Stimulated activated CD4-positive, alpha-beta T cell treated with anti-CD3 and anti-CD28 coated beads, Interleukin-4, amount 100 ng/mL, for 24 hours (primary cell): Measurements from ENCODE around the gene RNU6-1.

Experiments used
- DNase-seq: peaks from one replicate; pipeline ENCODE4 v3.0.0-alpha.2; 2020

The RNU6-1 gene

GRCh38 chr15:67819636-67820035 is 20.2 kb downstream of the RNU6-1 start:
- no peak for DNase-seq

GRCh38 chr15:67818464-67818863 is 21.4 kb downstream of the RNU6-1 start:
- no peak for DNase-seq

- no peak for DNase-seq
Measured at GRCh38 chr15:67816668-67817067, 23.2 kb downstream of the RNU6-1 start.

DNA sequence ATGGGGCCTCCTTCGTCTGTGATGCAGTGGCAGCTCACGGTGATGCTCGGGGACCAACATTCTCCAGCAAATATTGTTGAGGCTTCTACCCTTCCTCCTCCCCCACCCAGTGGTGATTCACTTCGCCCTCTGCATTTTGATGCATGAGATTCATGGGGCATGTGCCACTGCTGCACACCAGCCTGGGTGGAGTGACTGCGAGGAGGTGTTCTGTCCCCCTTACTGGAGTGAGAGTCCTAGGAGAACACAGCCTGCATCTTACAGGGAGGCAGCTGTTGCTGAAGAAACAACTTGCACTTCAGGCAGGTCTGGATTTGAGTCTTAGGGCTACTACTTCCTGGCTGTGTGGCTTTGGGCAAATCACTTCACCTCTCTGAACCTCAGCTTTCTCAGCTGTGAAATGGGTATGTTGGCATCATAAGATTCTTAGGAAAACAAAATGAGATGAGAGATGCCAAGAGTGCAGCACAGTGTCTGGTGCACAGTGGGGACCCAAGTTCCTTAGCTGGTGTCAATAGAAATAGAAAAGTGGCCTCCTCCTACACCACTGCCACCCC is 24.7 kb downstream of the RNU6-1 start:
- DNase-seq: no peak

DNA sequence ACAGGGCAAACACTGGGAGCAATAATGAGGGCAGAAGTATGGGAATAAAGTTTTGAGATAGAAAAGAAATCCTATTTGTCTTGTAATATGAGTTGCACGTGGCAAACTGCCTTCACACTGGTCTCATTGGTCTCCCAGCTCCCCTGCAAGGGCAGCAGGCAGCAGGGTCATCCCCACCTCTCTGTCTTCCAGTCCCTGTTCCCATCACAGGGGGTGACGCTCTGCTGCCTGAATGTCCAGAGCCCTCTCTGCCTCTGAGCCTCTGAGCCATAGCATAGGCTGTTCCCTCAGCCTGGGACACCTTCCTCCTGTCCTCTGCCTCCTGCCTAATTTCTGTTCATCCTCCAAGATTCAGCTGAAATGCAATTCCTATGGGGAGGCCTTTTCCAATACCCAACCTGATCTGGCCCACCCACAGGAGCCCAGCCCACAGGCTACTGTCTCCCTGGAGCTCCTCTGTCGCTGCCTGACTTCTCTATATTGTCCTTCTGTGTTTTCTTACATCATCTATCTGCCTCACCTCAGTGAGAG is 26.7 kb downstream of the RNU6-1 start:
- DNase-seq: no peak

DNA sequence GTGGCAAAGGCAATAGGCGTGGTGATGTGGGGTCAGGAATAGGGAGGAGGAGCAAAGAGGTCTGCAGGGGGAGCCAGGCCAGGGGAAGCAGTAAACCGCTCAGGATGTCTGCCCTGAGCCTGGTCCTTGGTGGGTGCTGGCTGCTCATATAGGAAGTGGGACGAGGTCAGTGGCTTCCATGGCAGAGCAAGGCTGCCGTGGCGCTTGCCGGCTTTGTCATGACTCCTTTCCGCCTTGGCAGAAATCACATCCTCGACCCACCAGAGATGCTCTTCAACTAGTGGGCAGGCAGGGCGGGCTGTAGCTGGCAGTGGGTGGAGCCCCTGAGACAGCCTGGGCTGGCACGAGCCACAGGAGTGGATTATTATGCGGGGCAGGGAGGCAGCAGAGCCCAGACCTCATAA is 27.6 kb downstream of the RNU6-1 start:
- DNase-seq: no peak

- no peak for DNase-seq
Measured at GRCh38 chr15:67809866-67810265, 30.0 kb downstream of the RNU6-1 start.

DNA sequence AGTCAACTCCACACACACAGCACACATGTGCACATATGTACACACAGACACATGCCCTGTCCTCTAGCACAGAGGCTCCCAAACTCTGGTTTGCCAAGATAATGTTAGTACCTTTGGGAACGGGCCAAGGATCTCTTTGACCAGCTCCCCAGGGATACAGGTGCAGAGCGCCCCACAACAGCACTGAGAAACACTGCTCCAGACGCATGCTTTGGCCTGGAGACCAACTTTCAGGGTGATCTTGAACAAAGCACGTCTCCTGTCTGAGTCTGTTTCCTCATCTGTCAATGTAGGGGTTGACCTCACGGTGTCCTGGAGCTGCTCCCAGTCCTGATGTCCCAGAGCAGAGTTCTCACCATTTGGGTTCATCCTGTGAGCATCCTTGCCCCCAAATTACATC is 30.4 kb downstream of the RNU6-1 start:
- no peak for DNase-seq

- no peak for DNase-seq
Measured at GRCh38 chr15:67808821-67809220, 31.0 kb downstream of the RNU6-1 start.

DNA sequence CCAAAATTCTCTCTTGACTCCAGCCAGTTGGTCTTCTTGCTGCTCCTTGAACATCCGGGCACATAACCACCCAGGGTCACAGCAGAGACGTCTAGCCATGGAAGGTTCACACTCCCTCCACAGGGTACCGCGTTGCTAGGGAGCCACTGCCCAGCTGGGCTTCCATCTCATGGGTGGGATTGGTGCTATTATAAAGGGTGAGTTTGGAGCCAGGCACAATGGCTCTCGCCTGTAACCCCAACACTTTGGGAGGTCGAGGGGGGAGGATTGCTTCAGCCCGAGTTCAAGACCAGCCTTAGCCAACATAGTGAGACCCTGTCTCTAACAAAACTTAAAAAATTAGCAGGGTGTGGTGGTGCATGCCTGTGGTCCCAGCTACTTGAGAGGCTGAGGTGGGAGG is 32.0 kb downstream of the RNU6-1 start:
- DNase-seq: no peak

GRCh38 chr15:67807141-67807540 is 32.7 kb downstream of the RNU6-1 start:
- no peak for DNase-seq

DNA sequence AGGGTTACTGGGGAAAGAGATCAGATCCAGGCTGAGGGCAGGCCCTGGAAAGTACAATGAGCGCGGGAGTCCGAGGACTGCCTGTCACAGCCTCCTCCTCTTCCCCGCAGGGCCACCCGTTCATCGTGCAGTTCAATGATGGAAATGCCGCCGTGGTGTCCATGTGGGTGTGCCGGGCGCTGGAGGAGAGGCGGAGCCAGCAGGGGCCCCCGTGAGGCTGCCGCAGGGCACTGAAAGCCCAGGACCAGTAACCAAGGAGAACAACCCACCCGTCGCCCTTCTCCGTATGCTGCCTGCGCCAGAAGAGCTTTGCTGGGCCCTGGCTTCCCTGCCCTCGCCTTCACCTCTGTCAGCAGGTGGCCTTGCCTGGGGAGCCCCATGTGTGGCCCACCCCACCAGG is 33.3 kb downstream of the RNU6-1 start:
- DNase-seq: no peak

DNA sequence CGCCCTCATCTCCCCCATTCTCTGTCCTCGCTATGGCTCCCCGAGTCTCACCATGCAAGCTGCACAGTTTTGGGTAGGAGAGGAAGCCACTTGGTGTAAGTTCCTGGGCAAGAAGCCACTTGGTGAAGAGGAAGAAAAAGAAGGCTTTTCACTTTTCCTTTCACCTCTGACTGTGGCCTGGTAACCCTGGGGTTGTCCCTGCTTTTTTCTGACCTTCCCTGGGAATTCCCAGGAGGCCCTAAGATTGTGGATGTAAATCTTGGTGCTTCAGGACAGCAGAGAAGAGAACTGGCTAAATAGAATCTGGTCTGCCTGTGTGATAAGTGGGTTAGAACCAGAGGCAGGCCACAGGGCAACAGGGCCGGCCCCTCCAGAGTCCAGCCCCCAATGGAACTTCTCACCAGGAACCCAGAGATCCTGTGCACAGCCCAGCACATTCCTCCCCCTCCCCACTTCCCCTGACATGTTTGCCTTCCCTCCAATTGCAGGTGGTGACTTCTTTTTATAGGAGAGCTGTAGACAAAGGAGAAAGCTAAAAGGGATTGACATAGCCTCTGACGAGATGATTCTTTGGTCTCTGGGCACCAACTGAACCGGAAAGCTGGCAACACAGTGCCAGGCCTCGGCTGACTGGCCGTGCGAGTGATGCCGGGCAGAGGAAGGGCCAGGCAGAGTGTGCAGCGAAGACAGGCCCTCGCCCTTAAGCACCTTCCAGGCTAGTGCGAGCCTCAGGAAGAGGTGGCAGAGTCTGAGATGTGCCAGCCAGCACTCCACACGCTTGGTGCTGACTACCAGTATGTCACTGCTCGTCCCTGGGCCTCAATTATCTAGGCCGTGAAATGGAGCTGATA is 34.0 kb downstream of the RNU6-1 start:
- no peak for DNase-seq

GRCh38 chr15:67805008-67805665 is 34.7 kb downstream of the RNU6-1 start:
- DNase-seq: no peak

DNA sequence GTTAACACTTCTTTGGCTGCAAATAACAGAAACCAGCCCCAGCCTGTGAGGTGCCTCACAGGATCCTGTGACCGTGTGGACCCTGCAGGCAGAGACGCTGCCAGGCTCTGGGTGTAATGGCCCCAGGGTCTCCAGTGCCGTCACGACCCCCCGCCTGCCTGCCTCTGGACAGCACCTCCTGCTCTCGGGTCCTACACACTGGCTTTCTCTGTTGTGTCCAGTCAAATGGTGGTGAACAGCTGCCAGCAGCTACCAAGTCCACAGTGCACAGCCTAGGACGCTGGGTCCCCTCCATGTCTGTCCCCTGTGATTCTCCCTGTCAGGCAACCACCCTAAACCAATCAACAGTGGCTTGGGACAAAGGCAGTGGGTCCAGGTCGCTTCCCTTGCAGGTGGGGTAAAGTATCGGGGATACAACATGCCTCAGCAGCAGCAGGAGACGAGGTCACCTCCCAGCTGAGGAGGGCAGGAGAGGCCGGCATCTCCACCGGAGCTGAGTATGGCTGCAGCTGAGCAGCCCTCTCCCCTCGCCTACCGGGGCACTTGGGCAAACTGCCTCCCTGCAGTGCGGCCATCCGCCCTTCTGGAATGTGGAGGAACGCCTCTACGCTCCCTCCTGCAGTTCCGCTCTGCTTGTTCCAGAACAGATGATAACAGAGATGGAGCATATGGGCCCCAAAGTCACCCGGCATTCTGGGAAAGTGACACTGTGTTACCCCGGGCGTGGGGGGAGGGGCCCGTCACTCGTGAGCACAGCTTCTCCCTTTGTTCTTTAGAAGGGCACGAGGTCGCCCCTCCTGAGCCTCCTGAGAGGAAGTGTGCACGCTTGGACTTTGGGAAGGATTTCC is 35.6 kb downstream of the RNU6-1 start:
- DNase-seq: no peak

GRCh38 chr15:67803299-67803698 is 36.5 kb downstream of the RNU6-1 start:
- no peak for DNase-seq

GRCh38 chr15:67801926-67802914 is 37.6 kb downstream of the RNU6-1 start:
- no peak for DNase-seq

GRCh38 chr15:67801142-67801541 is 38.7 kb downstream of the RNU6-1 start:
- no peak for DNase-seq

GRCh38 chr15:67799801-67800205 is 40.0 kb downstream of the RNU6-1 start:
- DNase-seq: no peak

- no peak for DNase-seq
Measured at GRCh38 chr15:67796196-67797127, 43.4 kb downstream of the RNU6-1 start.
